Gastroesophageal sphincter (tissue), 4 donors: ENCODE results near the gene CSH2. TPM values are rescaled to one million over a fixed set of nuclear protein-coding genes. Genes with fewer than 3 reads are reported as not detected.

Experiments used
- ATAC-seq: fragments of 150-250 bp; one replicate; pipeline ENCODE4 v1.9.1; 2016; ENCODE audit warnings: mild to moderate bottlenecking, moderate library complexity
- H3K27ac ChIP-seq, 4 donors: fragments of 200-600 bp; sonication (generic) in 3 of 4; 1 replicate in 3 of 4; 2 replicates in 1 of 4; pipeline ENCODE4 v1.5.1; 2016 to 2019
- H3K27me3 ChIP-seq: fragments of 200-600 bp; sonication (generic); one replicate; pipeline ENCODE4 v1.5.1; 2019
- H3K36me3 ChIP-seq, 2 donors: fragments of 200-600 bp; sonication (generic); one replicate each; pipeline ENCODE4 v1.5.1; 2019; ENCODE audit warnings: control low read depth in 1 of 2
- H3K4me1 ChIP-seq, 3 donors: fragments of 200-600 bp; sonication (generic); 1 replicate in 2 of 3; 2 replicates in 1 of 3; pipeline ENCODE4 v1.5.1; 2016 to 2019; ENCODE audit warnings: control low read depth in 2 of 3
- H3K4me3 ChIP-seq, 2 donors: fragments of 200-600 bp; sonication (generic); one replicate each; pipeline ENCODE4 v1.5.1; 2019; ENCODE audit warnings: mild to moderate bottlenecking in 1 of 2, moderate library complexity in 1 of 2
- H3K9me3 ChIP-seq, 3 donors: fragments of 200-600 bp; sonication (generic); one replicate each; pipeline ENCODE4 v1.5.1; 2017 to 2019; ENCODE audit warnings: control low read depth in 2 of 3
- CTCF ChIP-seq, 4 experiments: fragments of 200-600 bp in 2 of 4; fragments of 450-650 bp in 2 of 4; sonication (generic) in 1 of 4; IDR thresholded peaks; one replicate each; pipeline ENCODE4 v1.5.1; 2017 to 2019; ENCODE audit warnings: antibody characterized with exemption in 4 of 4, mild to moderate bottlenecking in 2 of 4, moderate library complexity in 2 of 4
- EP300 ChIP-seq: sonication (generic); formaldehyde crosslinking; IDR thresholded peaks from one replicate; pipeline ENCODE4 v1.6.1; 2017; ENCODE audit warnings: antibody characterized with exemption, mild to moderate bottlenecking
- POLR2A ChIP-seq, 2 donors: fragments of 450-650 bp; IDR thresholded peaks; one replicate each; pipeline ENCODE4 v1.6.1; 2017; ENCODE audit warnings: antibody characterized with exemption in 2 of 2, mild to moderate bottlenecking in 2 of 2, moderate library complexity in 1 of 2
- POLR2AphosphoS5 ChIP-seq: sonication (generic); formaldehyde crosslinking; IDR thresholded peaks from one replicate; pipeline ENCODE4 v1.6.1; 2017; ENCODE audit warnings: antibody characterized with exemption
- WGBS, 2 donors: methylation state at CpG; one replicate each; pipeline ENCODE4 v1.1.5; 2018; ENCODE audit warnings: low coverage in 1 of 2; 5-methylcytosine and 5-hydroxymethylcytosine counted together
- total RNA-seq, 4 donors: library from RNA; depleted of rRNA; stranded (reverse); fragments of >200 nt; gene quantifications; one replicate each; pipeline ENCODE4 v1.1.0, GENCODE V29; 2016

Gene CSH2
- total RNA-seq, 4 donors from 2014 or later = 0.23 TPM; not detected in 3

- WGBS, 2 donors = 60 to 88% methylated on average over 8 to 9 of the region's 9 CpGs
- H3K4me1 ChIP-seq = peaks cover 0 to 15% (median 0%) of the 10 kb centered on the region in 3 donors
- no peaks in the 10 kb centered on the region for H3K27me3 ChIP-seq
- no peak overlapping the region for H3K4me3 ChIP-seq
- no peak overlapping the region for H3K27ac ChIP-seq
- no peaks in the 10 kb centered on the region for H3K36me3 ChIP-seq
- no peak for ATAC-seq
- TF ChIP-seq CTCF (IDR thresholded peaks at IDR 0.05) = no peak
- no peak for TF ChIP-seq POLR2A (IDR thresholded peaks at IDR 0.05)
- TF ChIP-seq EP300 = no peak
- no peak for TF ChIP-seq POLR2AphosphoS5
- H3K9me3 ChIP-seq = no peaks in the 10 kb centered on the region
These were observed 23.1 kb downstream of the CSH2 start for GRCh38 chr17:63850401-63850800.

- H3K36me3 ChIP-seq = no peaks in the 10 kb centered on the region
- peak; percentile 77 to 82 (median 79) for TF ChIP-seq CTCF (IDR thresholded peaks at IDR 0.05)
- peak in 1 of 2 donors; percentile 23 for TF ChIP-seq POLR2A (IDR thresholded peaks at IDR 0.05)
- TF ChIP-seq EP300 = no peak
- WGBS, 2 donors = 3 to 6% methylated on average over 11 to 32 of the region's 82 CpGs
- H3K4me1 ChIP-seq = peaks cover 0 to 19% (median 0%) of the 10 kb centered on the region in 3 donors
- H3K27ac ChIP-seq = peak overlapping the region; percentile 7 to 76 (median 40)
- H3K9me3 ChIP-seq = no peaks in the 10 kb centered on the region
- peak; percentile 97 for ATAC-seq
- no peaks in the 10 kb centered on the region for H3K27me3 ChIP-seq
- peak overlapping the region in 1 of 2 donors; percentile 36 for H3K4me3 ChIP-seq
These were observed 24.4 kb downstream of the CSH2 start for GRCh38 chr17:63848834-63849689.

- Histone ChIP-seq H3K27ac (no peak overlapping the region), H3K4me3 (no peak overlapping the region), H3K9me3 (no peaks in the 10 kb centered on the region), H3K27me3 (no peaks in the 10 kb centered on the region), H3K4me1 (peaks cover 0 to 28% (median 3%) of the 10 kb centered on the region in 3 donors), H3K36me3 (no peaks in the 10 kb centered on the region)
- ATAC-seq = no peak
- WGBS, 2 donors = 67 to 84% methylated on average over 3 of the region's 3 CpGs
- TF ChIP-seq POLR2AphosphoS5 (no peak), CTCF (IDR thresholded peaks at IDR 0.05) (no peak), EP300 (no peak), POLR2A (IDR thresholded peaks at IDR 0.05) (no peak)
These were observed 25.8 kb downstream of the CSH2 start for GRCh38 chr17:63847525-63848249.

DNA sequence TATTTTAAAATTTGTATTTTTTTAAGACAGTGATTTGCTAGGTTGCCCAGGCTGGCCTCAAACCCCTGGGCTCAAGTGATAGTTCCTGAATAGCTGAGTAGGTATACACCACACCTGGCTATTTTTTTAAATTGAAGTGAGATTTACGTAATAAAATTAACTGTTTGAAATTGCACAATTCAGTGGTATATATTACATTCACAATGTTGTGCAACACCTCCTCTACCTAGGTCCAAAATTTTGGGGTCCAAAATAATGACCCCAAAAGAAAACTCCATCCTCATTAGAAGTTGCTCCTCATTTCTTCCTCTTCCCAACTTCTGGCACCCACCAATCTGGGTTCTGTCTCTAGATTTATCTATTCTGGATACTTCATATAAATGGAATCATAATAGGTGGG lies 28.0 kb downstream of the CSH2 start:
- WGBS, 2 donors = 0 to 18% methylated on average over 1 of the region's 1 CpG
- Histone ChIP-seq H3K27ac (no peak overlapping the region), H3K36me3 (no peaks in the 10 kb centered on the region), H3K4me1 (peaks cover 0 to 40% (median 12%) of the 10 kb centered on the region in 3 donors), H3K4me3 (no peak overlapping the region), H3K27me3 (no peaks in the 10 kb centered on the region), H3K9me3 (no peaks in the 10 kb centered on the region)
- no peak for ATAC-seq
- TF ChIP-seq POLR2A (IDR thresholded peaks at IDR 0.05) = no peak

- Histone ChIP-seq H3K4me1 (peaks cover 2 to 49% (median 21%) of the 10 kb centered on the region in 3 donors), H3K27ac (peak overlapping the region; percentile 55 to 98 (median 97)), H3K4me3 (peak overlapping the region in 1 of 2 donors; percentile 98), H3K9me3 (no peaks in the 10 kb centered on the region), H3K27me3 (no peaks in the 10 kb centered on the region), H3K36me3 (no peaks in the 10 kb centered on the region)
- 51 to 69% methylated on average over 9 of the region's 9 CpGs for WGBS, 2 donors
- TF ChIP-seq CTCF (IDR thresholded peaks at IDR 0.05) (no peak), POLR2AphosphoS5 (no peak)
- ATAC-seq = no peak
These were observed 29.4 kb downstream of the CSH2 start for GRCh38 chr17:63843910-63844677.
